ENCODE measurements around the gene PRKD1.

The PRKD1 gene

GRCh38 chr14:29905543-29905942 is 22.1 kb downstream of the PRKD1 start:
- no peak overlapping the region for H3K4me3 ChIP-seq (ENCODE audit: low read length)
- DNase-seq (ENCODE audit: low read depth): no peak
- no peak for TF ChIP-seq CTCF (conservative IDR thresholded peaks at IDR 0.05; ENCODE audit: low read length)

- no peak for DNase-seq (ENCODE audit: low read depth)
- H3K4me3 ChIP-seq (ENCODE audit: low read length): no peak overlapping the region
- TF ChIP-seq CTCF (conservative IDR thresholded peaks at IDR 0.05; ENCODE audit: low read length): no peak
These were observed 26.9 kb downstream of the PRKD1 start for GRCh38 chr14:29900609-29901350.

- no peak overlapping the region for H3K4me3 ChIP-seq (ENCODE audit: low read length)
- DNase-seq (ENCODE audit: low read depth): peak; percentile 13
- TF ChIP-seq CTCF (conservative IDR thresholded peaks at IDR 0.05; ENCODE audit: low read length): no peak
These were observed 29.2 kb downstream of the PRKD1 start for GRCh38 chr14:29898470-29898869.

GRCh38 chr14:29897181-29897580 is 30.5 kb downstream of the PRKD1 start:
- no peak for DNase-seq (ENCODE audit: low read depth)
- no peak overlapping the region for H3K4me3 ChIP-seq (ENCODE audit: low read length)
- TF ChIP-seq CTCF (conservative IDR thresholded peaks at IDR 0.05; ENCODE audit: low read length): no peak

GRCh38 chr14:29896354-29896821 is 31.3 kb downstream of the PRKD1 start:
- TF ChIP-seq CTCF (conservative IDR thresholded peaks at IDR 0.05; ENCODE audit: low read length): no peak
- H3K4me3 ChIP-seq (ENCODE audit: low read length): no peak overlapping the region
- DNase-seq (ENCODE audit: low read depth): no peak

GRCh38 chr14:29895591-29896083 is 32.0 kb downstream of the PRKD1 start:
- no peak for TF ChIP-seq CTCF (conservative IDR thresholded peaks at IDR 0.05; ENCODE audit: low read length)
- DNase-seq (ENCODE audit: low read depth): no peak
- no peak overlapping the region for H3K4me3 ChIP-seq (ENCODE audit: low read length)

GRCh38 chr14:29893989-29894388 is 33.7 kb downstream of the PRKD1 start:
- no peak overlapping the region for H3K4me3 ChIP-seq (ENCODE audit: low read length)
- DNase-seq (ENCODE audit: low read depth): no peak
- TF ChIP-seq CTCF (conservative IDR thresholded peaks at IDR 0.05; ENCODE audit: low read length): no peak
